Measurements from ENCODE around the gene PHF3.

PHF3 gene

GRCh38 chr6:63644668-63645326 lies 9.2 kb downstream of the PHF3 start:
- DNase-seq (ENCODE audit: low read depth), result no peak

GRCh38 chr6:63649269-63649668 lies 13.7 kb downstream of the PHF3 start:
- no peak for DNase-seq (ENCODE audit: low read depth)

- no peak for DNase-seq (ENCODE audit: low read depth)
Observed at GRCh38 chr6:63649847-63650265, 14.3 kb downstream of the PHF3 start.

GRCh38 chr6:63652980-63653379 lies 17.4 kb downstream of the PHF3 start:
- no peak for DNase-seq (ENCODE audit: low read depth)

GRCh38 chr6:63660757-63661156 lies 25.2 kb downstream of the PHF3 start:
- DNase-seq (ENCODE audit: low read depth), result no peak

- no peak for DNase-seq (ENCODE audit: low read depth)
Observed at GRCh38 chr6:63661769-63662168, 26.2 kb downstream of the PHF3 start.

GRCh38 chr6:63663147-63663955 lies 27.7 kb downstream of the PHF3 start:
- no peak for DNase-seq (ENCODE audit: low read depth)

- DNase-seq (ENCODE audit: low read depth), result no peak
Observed at GRCh38 chr6:63663956-63664281, 28.3 kb downstream of the PHF3 start.

GRCh38 chr6:63671098-63671754 lies 35.6 kb downstream of the PHF3 start:
- DNase-seq (ENCODE audit: low read depth), result no peak

- no peak for DNase-seq (ENCODE audit: low read depth)
Observed at GRCh38 chr6:63672582-63673129, 37.1 kb downstream of the PHF3 start.

- DNase-seq (ENCODE audit: low read depth), result no peak
Observed at GRCh38 chr6:63673692-63674091, 38.1 kb downstream of the PHF3 start.

- no peak for DNase-seq (ENCODE audit: low read depth)
Observed at GRCh38 chr6:63674635-63675034, 39.0 kb downstream of the PHF3 start.

GRCh38 chr6:63675138-63675537 lies 39.5 kb downstream of the PHF3 start:
- DNase-seq (ENCODE audit: low read depth), result no peak

GRCh38 chr6:63676412-63677114 lies 41.0 kb downstream of the PHF3 start:
- DNase-seq (ENCODE audit: low read depth), result no peak

- DNase-seq (ENCODE audit: low read depth), result no peak
Observed at GRCh38 chr6:63677282-63677681, 41.7 kb downstream of the PHF3 start.

GRCh38 chr6:63683071-63683603 lies 47.5 kb downstream of the PHF3 start:
- DNase-seq (ENCODE audit: low read depth), result no peak

- DNase-seq (ENCODE audit: low read depth), result no peak
Observed at GRCh38 chr6:63685446-63686379, 50.1 kb downstream of the PHF3 start.

- DNase-seq (ENCODE audit: low read depth), result no peak
Observed at GRCh38 chr6:63689421-63689820, 53.8 kb downstream of the PHF3 start.

GRCh38 chr6:63690221-63690620 lies 54.6 kb downstream of the PHF3 start:
- no peak for DNase-seq (ENCODE audit: low read depth)

- no peak for DNase-seq (ENCODE audit: low read depth)
Observed at GRCh38 chr6:63705707-63706106, 70.1 kb downstream of the PHF3 start.

GRCh38 chr6:63706630-63707029 lies 71.0 kb downstream of the PHF3 start:
- no peak for DNase-seq (ENCODE audit: low read depth)
